ENCODE results near the gene LRG1.

Gene LRG1

DNA sequence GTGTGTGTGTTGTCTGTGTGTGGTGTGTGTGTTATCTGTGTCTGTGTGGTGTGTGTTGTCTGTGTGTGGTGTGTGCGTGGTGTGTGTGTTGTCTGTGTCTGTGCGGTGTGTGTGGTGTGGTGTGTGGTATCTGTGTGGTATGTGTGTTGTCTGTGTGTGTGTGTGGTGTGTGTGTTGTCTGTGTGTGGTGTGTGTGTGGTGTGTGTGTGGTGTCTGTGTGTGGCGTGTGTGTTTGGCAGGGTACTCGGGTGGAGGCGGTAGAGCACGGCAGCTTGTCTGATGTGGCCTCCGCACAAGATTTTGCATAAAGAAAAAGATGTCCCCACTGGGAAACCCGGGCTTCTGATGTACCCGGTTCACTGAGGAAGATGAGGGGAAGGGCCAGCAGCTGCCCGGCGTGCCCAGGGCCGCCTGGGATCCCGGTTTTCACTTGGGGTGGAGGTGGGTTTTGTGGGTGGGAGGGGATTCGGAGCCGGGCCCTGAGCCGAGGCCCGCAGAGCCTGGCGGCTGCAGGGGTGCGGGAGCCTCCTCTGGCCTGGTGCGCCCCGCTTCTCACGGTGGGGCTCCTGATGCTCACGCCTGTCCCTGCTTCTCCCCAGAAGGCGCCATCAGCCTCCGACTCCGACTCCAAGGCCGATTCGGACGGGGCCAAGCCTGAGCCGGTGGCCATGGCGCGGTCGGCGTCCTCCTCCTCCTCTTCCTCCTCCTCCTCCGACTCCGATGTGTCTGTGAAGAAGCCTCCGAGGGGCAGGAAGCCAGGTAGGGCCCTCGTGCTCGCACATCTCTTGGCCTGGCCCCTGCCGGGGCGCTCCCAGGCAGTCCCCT, 46.5 kb downstream of the LRG1 start:
- no peak for DNase-seq (ENCODE audit: low read depth)

DNA sequence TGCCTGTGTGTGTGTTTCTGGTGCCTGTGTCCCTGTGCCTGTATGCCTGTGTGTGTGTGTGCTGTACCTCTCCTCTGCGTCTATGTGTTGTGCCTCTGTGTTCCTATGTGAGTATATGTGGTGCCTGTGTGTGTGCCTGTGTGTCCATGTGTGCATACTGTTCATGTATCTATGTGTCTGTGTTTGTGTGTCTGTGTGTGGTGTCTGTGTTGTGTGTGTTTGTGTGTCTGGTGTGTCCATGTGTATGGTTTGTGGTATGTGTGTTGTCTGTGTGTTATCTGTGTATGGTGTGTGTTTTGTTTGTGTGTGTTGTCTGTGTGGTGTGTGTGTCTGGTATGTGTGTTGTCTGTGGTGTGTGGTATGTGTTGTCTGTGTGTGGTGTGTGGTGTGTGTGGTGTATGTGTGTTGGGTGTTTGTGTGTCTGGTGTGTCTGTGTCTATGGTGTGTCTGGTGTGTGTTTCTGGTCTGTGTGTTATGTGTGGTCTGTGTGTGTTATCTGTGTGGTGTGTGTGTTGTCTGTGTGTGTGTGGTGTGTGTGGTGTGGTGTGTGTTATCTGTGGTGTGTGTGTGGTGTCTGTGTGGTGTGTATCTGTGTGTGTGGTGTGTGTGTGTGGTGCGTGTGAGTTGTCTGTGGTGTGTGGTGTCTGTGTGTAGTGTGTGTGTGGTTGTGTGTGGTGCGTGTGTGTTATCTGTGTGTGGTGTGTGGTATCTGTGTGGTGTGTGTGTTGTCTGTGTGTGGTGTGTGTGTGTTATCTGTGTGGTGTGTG, 47.3 kb downstream of the LRG1 start:
- no peak for DNase-seq (ENCODE audit: low read depth)

DNA sequence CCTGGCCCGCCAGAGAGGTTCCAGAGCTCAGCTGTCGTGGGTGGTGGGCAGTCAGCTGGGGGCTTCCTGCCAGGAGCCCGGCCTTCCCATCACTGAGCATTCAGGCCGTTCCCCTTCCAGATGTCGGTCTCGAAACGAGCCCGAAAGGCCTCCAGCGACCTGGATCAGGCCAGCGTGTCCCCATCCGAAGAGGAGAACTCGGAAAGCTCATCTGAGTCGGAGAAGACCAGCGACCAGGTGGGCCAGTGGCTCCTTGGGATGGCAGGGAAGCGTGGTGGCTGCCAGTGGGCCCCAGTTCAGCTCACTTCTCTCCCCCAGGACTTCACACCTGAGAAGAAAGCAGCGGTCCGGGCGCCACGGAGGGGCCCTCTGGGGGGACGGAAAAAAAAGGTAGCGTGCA, 48.4 kb downstream of the LRG1 start:
- no peak for DNase-seq (ENCODE audit: low read depth)

GRCh38 chr19:4488496-4488895, 51.3 kb downstream of the LRG1 start:
- no peak for DNase-seq (ENCODE audit: low read depth)

DNA sequence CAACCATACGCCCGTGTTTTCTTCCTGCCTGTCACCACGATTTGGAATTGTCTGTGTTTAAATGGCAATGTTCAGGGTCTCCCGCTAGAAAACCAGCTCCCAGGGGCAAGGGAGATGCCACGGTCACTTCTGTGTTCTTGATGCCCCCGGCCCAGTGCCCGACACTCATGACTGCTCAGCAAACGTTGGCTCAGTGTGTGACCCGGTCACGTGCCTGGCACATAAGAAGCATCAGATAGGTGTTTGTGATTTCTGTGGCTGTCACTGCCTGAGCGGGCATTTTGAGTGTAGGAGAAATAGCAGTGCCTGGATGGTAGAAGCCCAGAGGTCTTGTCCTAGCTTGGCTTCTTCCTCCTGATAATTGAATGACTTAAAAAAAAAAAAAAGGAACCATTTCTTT, 52.3 kb downstream of the LRG1 start:
- DNase-seq (ENCODE audit: low read depth): no peak

Measured in GM04503 (cell line).